Urinary bladder (tissue), 4 donors: ENCODE data around the gene NIPA2. TPM values are rescaled to one million over a fixed set of nuclear protein-coding genes. Genes with fewer than 3 reads are reported as not detected.
A peak's percentile ranks its signal among the peaks of the same experiment; 100 is the strongest.

Experiments
- DNase-seq: peaks from one replicate; pipeline ENCODE4 v3.0.0-alpha.2; 2015; ENCODE audit errors: extremely low spot score
- H3K27ac ChIP-seq: one replicate; pipeline ENCODE4 v1.5.1; 2013; ENCODE audit warnings: low read depth, mild to moderate bottlenecking, moderate library complexity
- H3K36me3 ChIP-seq: one replicate; pipeline ENCODE4 v1.6.1; 2013; ENCODE audit warnings: mild to moderate bottlenecking, moderate library complexity; ENCODE audit not compliant: insufficient read depth
- H3K4me1 ChIP-seq: one replicate; pipeline ENCODE4 v1.6.1; 2013; ENCODE audit warnings: mild to moderate bottlenecking, moderate library complexity; ENCODE audit not compliant: insufficient read depth
- H3K4me3 ChIP-seq: one replicate; pipeline ENCODE4 v1.5.1; 2013; ENCODE audit warnings: low read depth, low read length
- WGBS: extraction: QIAGEN DNeasy Blood & Tissue Kit; methylation state at CpG from one replicate; pipeline ENCODE4 v1.1.7; 2013; 5-methylcytosine and 5-hydroxymethylcytosine counted together
- polyA plus RNA-seq: library from polyadenylated mRNA; stranded (reverse); fragments of 200-250 nt; gene quantifications from one replicate; pipeline ENCODE4 v1.2.3, GENCODE V29; 2013
- total RNA-seq: library from RNA; depleted of rRNA; stranded (reverse); fragments of >200 nt; gene quantifications from one replicate; pipeline ENCODE4 v1.2.3, GENCODE V29; 2014
- donor health status: healthy with polysubstance abuse.
- donor health status: healthy.

NIPA2 gene
- total and polyA plus RNA-seq, 2 donors, result 32.5 to 47.6 TPM

DNA sequence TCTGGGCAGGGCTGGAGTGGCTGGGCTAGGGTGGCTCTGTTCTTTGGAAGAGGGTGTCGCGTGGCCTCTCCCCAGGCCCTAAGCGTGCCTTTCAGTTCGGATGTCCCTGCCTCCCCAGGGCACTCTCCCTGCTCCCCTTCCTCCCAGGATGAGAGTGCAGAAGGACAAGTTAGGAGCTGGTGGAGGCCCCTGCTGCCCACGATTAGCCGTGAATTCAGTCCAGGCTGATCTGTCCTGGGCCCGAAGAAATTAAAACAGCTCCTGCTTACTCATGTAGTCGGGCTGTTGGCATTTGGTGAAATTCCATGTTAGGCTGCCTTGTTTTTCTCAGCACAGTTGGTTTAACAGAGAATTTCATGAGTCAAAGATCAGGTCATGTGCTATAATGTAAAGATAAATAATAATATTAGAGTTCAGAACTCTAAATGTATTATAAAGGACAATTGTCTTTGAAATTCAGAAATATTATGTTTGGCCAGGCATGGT is 27.6 kb upstream of the NIPA2 start:
- no peak overlapping the region for H3K27ac ChIP-seq
- H3K4me1 ChIP-seq, result no peaks in the 10 kb centered on the region
- H3K4me3 ChIP-seq, result no peak overlapping the region
- 91% methylated on average over 8 of the region's 8 CpGs for WGBS
- H3K36me3 ChIP-seq, result no peaks in the 10 kb centered on the region
- DNase-seq, result no peak

DNA sequence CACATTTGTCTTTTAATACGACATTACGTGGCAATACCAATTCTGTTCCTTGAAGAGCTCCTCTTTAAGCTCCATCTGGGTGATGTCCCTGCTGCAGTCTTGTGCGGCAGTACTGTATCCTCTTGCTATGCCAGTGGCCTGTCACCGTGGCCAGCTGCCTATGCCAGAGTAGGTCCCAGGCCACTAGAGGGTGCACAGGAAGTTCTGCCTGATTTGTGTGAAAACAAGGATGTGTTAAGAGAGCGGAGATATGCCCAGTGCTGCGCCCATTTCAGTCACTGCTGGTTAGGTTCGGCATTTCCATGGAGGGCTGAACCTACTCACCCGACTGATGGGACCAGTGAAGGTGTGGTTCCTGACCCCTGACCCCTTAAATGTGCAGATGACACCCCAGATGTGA is 26.8 kb upstream of the NIPA2 start:
- Histone ChIP-seq H3K4me3 (no peak overlapping the region), H3K4me1 (no peaks in the 10 kb centered on the region), H3K27ac (no peak overlapping the region), H3K36me3 (no peaks in the 10 kb centered on the region)
- no peak for DNase-seq
- 78% methylated on average over 8 of the region's 8 CpGs for WGBS

DNA sequence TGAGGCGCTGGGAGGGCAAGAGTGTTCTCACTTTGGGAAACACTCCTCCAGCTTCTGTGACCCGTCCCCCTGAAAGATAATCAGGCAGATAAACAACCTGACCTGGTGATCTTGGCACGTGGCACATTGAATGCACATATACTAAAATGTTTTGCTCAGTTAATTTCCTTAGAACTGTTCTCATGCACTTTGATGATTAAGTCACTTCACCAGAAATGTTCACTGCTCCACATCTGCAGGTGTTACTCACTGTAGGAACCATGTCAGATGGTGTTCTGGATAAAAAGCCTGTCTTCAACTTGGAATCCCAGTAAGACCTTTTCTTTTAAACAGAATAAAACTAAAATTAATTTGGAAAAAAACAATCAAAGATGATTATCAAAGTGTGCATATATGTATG is 24.6 kb upstream of the NIPA2 start:
- H3K4me3 ChIP-seq, result no peak overlapping the region
- no peak overlapping the region for H3K27ac ChIP-seq
- DNase-seq, result no peak
- WGBS, result 87% methylated on average over 3 of the region's 3 CpGs
- no peaks in the 10 kb centered on the region for H3K4me1 ChIP-seq
- H3K36me3 ChIP-seq, result no peaks in the 10 kb centered on the region

DNA sequence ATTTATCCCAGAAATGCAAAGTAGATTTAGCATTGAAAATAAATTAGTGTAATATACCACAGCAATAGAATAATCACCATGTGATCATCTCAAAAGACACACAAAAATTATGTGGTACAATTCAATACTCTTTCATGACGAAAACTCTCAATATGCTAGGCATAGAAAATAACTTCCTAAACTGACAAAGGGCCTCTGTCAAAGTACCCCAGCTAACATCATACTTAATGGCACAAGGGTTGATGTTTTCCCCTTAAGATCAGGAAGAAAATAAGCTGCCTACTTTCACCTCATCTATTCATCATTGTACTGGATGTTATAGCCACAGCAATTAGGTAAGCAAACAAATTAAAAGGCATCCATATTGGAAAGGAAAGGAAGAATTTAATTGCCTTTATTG is 22.7 kb upstream of the NIPA2 start:
- 97% methylated on average over 1 of the region's 1 CpG for WGBS
- Histone ChIP-seq H3K4me3 (no peak overlapping the region), H3K27ac (no peak overlapping the region), H3K4me1 (no peaks in the 10 kb centered on the region), H3K36me3 (no peaks in the 10 kb centered on the region)
- no peak for DNase-seq

DNA sequence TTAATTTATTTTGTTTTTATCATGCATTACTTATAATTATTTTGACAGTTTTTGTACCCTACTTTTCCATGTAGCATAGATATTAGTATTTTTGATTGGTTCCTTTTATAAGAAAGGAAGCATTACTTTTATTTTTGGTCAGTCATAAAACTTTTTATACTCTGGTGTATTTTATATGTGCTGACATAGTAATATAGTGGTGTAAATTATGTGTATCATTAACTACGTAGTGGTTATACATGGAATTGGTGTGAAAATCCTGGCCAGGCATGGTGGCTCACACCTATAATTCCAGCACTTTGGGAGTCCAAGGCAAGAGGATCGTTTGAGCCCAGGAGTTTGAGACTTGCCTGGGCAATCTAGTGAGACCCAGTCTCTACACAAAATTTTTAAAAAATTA is 18.8 kb upstream of the NIPA2 start:
- no peaks in the 10 kb centered on the region for H3K36me3 ChIP-seq
- H3K27ac ChIP-seq, result no peak overlapping the region
- no peak for DNase-seq
- no peak overlapping the region for H3K4me3 ChIP-seq
- no peaks in the 10 kb centered on the region for H3K4me1 ChIP-seq
- WGBS, result 73% methylated on average over 2 of the region's 2 CpGs

DNA sequence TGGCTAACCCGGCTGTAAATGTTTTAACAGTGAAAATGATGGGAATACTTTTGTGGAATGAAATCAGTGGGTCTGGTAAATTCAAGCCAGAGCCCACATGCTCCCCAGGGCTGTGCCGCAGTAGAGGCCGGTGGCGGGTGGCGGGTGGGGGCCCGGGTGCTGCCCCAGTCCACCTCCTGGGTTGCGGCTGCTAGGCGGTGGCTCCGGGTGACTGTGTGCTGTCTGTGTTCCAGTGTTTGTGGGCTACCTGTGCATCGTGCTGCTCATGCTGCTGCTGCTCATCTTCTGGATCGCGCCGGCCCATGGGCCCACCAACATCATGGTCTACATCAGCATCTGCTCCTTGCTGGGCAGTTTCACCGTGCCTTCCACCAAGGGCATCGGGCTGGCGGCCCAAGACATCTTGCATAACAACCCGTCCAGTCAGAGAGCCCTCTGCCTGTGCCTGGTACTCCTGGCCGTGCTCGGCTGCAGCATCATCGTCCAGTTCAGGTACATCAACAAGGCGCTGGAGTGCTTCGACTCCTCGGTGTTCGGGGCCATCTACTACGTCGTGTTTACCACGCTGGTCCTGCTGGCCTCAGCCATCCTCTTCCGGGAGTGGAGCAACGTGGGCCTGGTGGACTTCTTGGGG is 14.9 kb upstream of the NIPA2 start:
- H3K36me3 ChIP-seq, result peaks cover 6% of the 10 kb centered on the region
- DNase-seq, result no peak
- no peaks in the 10 kb centered on the region for H3K4me1 ChIP-seq
- H3K27ac ChIP-seq, result no peak overlapping the region
- WGBS, result 95% methylated on average over 29 of the region's 29 CpGs
- no peak overlapping the region for H3K4me3 ChIP-seq

DNA sequence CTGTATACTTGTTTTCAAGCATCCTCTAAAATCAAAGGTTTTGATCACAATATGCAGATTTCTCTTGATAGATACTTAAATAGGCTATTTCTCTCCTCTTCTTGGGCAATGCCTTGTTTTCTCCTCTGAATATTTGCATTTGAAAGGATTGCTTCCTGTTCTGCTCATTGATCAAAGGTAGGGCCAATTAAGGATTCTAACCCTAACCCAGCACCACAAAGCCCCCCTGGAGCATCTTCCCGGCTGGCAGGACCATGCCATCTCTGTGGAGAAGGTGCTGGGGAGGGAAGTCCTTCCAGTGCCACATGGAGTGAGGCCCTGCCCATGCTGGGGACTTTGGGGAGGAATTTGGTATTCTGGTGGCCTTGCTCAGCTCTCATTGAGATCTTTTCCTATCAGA is 11.3 kb upstream of the NIPA2 start:
- WGBS, result 44% methylated on average over 1 of the region's 1 CpG

DNA sequence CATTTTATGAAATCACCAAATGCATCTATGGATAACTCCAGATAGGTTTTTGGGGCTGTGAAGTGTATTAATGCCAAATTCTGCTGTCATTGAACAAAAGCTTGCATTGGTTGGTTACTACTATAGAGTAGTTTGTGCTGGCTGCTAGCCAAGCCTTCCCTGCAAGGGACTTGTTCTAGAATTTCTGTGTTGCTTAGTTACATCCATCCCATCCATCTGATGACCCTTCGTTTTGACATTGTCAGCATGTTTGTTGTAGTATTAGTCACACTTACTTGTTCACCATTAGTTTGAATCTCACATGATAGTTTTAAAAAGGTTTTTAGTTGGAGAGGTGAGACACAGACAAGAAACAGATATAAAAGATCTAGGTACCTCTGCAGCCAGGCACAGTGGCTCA is 7.0 kb upstream of the NIPA2 start:
- Histone ChIP-seq H3K4me1 (no peaks in the 10 kb centered on the region), H3K4me3 (no peak overlapping the region), H3K36me3 (peaks cover 2% of the 10 kb centered on the region), H3K27ac (no peak overlapping the region)
- no peak for DNase-seq
- 58% methylated on average over 1 of the region's 1 CpG for WGBS

More for the DNA sequence above, 11.3 kb upstream of the NIPA2 start:
- Histone ChIP-seq H3K36me3 (peaks cover 6% of the 10 kb centered on the region), H3K4me3 (no peak overlapping the region), H3K27ac (no peak overlapping the region), H3K4me1 (no peaks in the 10 kb centered on the region)
- DNase-seq, result no peak

DNA sequence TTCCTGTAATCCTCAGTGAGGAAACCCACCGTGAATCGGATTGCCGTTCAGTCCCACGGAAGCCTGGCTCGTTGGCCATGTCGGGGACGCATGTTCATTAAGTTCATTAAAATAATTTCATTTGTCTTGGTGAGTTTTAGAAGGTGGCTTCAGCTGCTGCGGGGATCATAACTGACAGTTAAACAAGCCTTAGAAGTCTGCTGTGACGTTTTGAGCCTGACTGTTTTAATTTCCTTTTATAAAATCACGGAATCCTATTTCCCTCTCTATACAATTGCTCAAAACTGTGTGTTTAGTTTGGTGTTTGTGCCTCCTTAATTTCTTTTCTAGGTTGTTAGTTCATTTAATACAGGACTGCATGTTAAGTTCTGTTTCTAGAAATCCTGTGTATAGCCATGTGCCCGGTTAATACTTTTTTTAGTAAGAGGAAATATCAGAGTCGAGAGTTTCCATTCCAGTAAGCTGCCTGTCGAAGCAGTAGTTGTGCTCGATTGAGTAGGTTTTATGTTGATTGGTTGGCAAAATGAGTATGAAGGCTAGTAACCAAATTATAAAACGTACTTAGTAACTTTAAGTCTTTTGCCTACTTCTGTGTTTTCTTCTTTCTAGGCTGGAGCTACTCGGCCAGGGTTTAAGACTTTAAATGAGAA is 705 bp downstream of the NIPA2 start:
- H3K4me1 ChIP-seq, result no peaks in the 10 kb centered on the region
- DNase-seq, result peak; percentile 10
- no peaks in the 10 kb centered on the region for H3K36me3 ChIP-seq
- peak overlapping the region; percentile 92 for H3K27ac ChIP-seq
- H3K4me3 ChIP-seq, result peak overlapping the region; percentile 51
- WGBS, result under 1% methylated on average over 16 of the region's 16 CpGs

DNA sequence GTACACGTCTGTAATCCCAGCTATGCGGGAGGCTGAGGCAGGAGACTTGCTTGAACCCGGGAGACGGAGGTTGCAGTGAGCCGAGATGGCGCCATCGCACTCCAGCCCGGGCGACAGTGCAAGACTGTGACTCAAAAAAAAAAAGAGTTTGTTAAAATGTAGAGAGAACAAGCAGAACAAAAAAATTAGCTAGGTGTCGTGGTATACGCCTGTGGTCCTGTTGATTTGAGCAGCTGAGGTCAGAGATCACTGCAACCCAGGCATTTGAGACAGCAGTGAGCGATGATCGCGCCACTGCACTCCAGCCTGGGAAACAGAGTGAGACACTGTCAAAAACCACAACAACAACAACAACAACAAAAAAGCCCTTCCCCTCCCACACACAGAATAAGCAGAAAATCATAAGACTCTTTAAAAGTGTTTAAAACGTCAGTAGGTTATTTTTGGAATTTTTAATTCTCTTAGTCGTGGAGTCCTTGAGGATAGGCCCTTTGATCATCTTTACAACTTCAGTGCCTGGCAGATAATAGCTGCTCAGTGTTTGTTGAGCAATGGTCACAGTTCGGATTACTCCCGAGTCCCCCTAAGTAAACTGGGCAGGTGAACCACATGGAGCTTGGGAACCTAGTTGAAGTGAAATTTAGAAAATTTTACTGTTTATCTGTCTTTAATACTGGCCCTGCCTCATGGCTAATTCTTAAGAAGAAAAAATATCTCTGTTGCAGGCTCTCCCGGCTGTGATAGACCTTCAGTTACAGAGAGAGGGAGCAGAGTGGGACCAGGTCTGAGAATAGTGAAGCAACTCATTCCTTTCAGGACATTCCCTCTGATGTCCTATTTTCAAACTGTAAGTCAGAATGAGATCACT is 6.2 kb downstream of the NIPA2 start:
- no peak overlapping the region for H3K27ac ChIP-seq
- DNase-seq, result no peak
- H3K4me3 ChIP-seq, result no peak overlapping the region
- 87% methylated on average over 19 of the region's 19 CpGs for WGBS
- no peaks in the 10 kb centered on the region for H3K36me3 ChIP-seq
- no peaks in the 10 kb centered on the region for H3K4me1 ChIP-seq

DNA sequence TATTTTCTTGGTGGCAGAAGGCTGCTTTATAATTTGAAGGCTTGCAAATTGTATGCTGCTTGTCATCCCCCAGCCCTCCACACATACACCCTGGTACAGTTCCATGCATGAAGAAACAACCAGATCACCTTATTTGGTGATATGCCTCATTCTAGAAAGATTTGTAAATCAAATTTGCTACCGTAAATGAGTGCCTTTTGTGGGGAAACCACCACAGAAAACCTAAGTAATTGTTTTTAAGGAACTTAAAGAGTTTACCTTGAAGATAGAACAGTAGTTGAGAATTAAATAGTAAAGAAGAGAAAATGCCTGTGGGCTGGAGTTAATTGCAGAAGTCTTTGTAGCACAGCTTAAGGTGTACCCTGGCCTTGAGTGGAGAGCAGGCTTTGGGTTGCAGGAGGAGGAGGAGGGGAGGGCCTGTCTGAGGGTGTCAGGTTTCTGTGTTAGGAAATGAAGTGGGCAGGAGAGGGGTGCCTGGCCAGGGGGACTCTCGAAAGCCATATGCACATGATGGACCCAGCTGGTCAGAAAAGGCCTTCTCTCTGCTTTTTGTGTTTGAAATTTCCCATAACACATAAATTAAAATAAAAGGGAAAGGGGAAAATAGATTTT is 6.9 kb downstream of the NIPA2 start:
- DNase-seq, result no peak
- 50% methylated on average over 2 of the region's 2 CpGs for WGBS
- no peaks in the 10 kb centered on the region for H3K4me1 ChIP-seq

DNA sequence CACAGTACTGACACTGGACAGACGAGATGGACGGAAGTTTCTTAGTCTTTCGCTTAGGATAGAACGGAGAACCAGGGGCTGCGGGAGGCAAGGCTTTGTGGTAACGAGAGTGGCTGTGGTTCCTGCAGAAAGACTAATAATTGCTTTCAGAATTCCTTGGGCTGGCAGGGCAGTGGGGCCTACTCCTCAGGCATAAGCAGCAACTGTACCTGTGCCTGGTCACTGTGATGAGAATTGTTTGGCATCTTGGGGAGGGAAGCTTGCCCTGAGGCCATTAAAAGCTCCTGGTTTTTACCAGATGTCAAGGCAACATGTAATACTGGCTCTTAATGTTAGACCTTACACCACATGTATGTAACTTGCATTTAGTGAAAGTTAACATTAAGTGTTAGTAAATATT is 7.6 kb downstream of the NIPA2 start:
- peaks cover 1% of the 10 kb centered on the region for H3K36me3 ChIP-seq
- H3K27ac ChIP-seq, result no peak overlapping the region
- WGBS, result 91% methylated on average over 6 of the region's 6 CpGs
- no peak overlapping the region for H3K4me3 ChIP-seq
- DNase-seq, result no peak
- no peaks in the 10 kb centered on the region for H3K4me1 ChIP-seq

More for the DNA sequence above, 6.9 kb downstream of the NIPA2 start:
- H3K4me3 ChIP-seq, result no peak overlapping the region
- H3K27ac ChIP-seq, result no peak overlapping the region
- no peaks in the 10 kb centered on the region for H3K36me3 ChIP-seq

DNA sequence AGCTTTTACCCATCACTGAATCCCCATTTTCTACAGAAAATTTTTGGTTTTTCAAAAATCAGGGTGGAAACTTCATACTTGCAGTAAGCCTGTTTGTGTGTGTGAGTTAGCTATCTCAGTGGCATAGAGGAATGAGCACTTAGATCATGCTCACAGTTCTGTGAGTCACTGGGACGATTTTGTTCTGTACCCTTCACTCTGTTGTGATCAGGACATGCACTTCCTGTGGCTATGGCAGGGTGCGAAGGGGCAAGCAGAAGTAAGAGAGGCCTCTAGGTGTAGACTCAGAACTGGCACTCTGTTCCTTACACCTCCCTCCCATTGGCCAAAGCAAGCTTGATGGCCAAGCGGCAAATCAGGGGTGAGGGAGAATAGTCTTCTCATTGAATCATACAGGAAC is 11.6 kb downstream of the NIPA2 start:
- Histone ChIP-seq H3K36me3 (peaks cover 4% of the 10 kb centered on the region), H3K27ac (no peak overlapping the region), H3K4me1 (no peaks in the 10 kb centered on the region), H3K4me3 (no peak overlapping the region)
- 88% methylated on average over 3 of the region's 3 CpGs for WGBS
- DNase-seq, result no peak
